ENCODE results near the gene APOBEC3C.
"Not testable (repeated sequence)": the region's sequence is repeated elsewhere in the genome, so short reads cannot be mapped to it uniquely, and the experiment has no call there.

The APOBEC3C gene

GRCh38 chr22:39066442-39067276 lies 52.6 kb downstream of the APOBEC3C start:
- DNase-seq, result not testable (repeated sequence)

- no peak for DNase-seq
Observed at GRCh38 chr22:39068033-39068785, 54.2 kb downstream of the APOBEC3C start.
